Measurements from ENCODE around the gene TPGS1.

The TPGS1 gene

GRCh38 chr19:508204-509150 lies 1.2 kb downstream of the TPGS1 start:
- Histone ChIP-seq H3K27me3 (no peaks in the 10 kb centered on the region), H3K36me3 (peaks cover 7% of the 10 kb centered on the region), H3K4me1 (peaks cover 4% of the 10 kb centered on the region), H3K4me3 (ENCODE audit: low read depth, low read length) (peak overlapping the region; percentile 94), H3K9me3 (no peaks in the 10 kb centered on the region)
- TF ChIP-seq CTCF (IDR thresholded peaks at IDR 0.05; ENCODE audit: low read depth, low read length): no peak
- DNase-seq: no peak

GRCh38 chr19:510606-511100 lies 3.4 kb downstream of the TPGS1 start:
- H3K27me3 ChIP-seq: no peaks in the 10 kb centered on the region
- no peaks in the 10 kb centered on the region for H3K9me3 ChIP-seq
- no peak overlapping the region for H3K4me3 ChIP-seq (ENCODE audit: low read depth, low read length)
- peaks cover 7% of the 10 kb centered on the region for H3K36me3 ChIP-seq
- peak; percentile 90 for DNase-seq
- peak; percentile 97 for TF ChIP-seq CTCF (IDR thresholded peaks at IDR 0.05; ENCODE audit: low read depth, low read length)
- H3K4me1 ChIP-seq: peaks cover 4% of the 10 kb centered on the region

- Histone ChIP-seq H3K27me3 (no peaks in the 10 kb centered on the region), H3K36me3 (peaks cover 7% of the 10 kb centered on the region), H3K9me3 (no peaks in the 10 kb centered on the region), H3K4me1 (peaks cover 2% of the 10 kb centered on the region), H3K4me3 (ENCODE audit: low read depth, low read length) (no peak overlapping the region)
- no peak for DNase-seq
- TF ChIP-seq CTCF (IDR thresholded peaks at IDR 0.05; ENCODE audit: low read depth, low read length): no peak
Measured at GRCh38 chr19:511101-511851, 4.0 kb downstream of the TPGS1 start.

- no peaks in the 10 kb centered on the region for H3K4me1 ChIP-seq
- H3K36me3 ChIP-seq: peaks cover 7% of the 10 kb centered on the region
- no peak overlapping the region for H3K4me3 ChIP-seq (ENCODE audit: low read depth, low read length)
- no peaks in the 10 kb centered on the region for H3K9me3 ChIP-seq
- DNase-seq: no peak
- no peaks in the 10 kb centered on the region for H3K27me3 ChIP-seq
- TF ChIP-seq CTCF (IDR thresholded peaks at IDR 0.05; ENCODE audit: low read depth, low read length): no peak
Measured at GRCh38 chr19:512547-513365, 5.5 kb downstream of the TPGS1 start.

GRCh38 chr19:513368-514165 lies 6.3 kb downstream of the TPGS1 start:
- Histone ChIP-seq H3K27me3 (no peaks in the 10 kb centered on the region), H3K9me3 (no peaks in the 10 kb centered on the region), H3K4me3 (ENCODE audit: low read depth, low read length) (no peak overlapping the region), H3K4me1 (no peaks in the 10 kb centered on the region), H3K36me3 (peaks cover 7% of the 10 kb centered on the region)
- no peak for DNase-seq
- no peak for TF ChIP-seq CTCF (IDR thresholded peaks at IDR 0.05; ENCODE audit: low read depth, low read length)
